ENCODE results near the gene FIBCD1. TPM values are rescaled to one million over a fixed set of nuclear protein-coding genes. Genes with fewer than 3 reads are reported as not detected.

The FIBCD1 gene
- polyA plus RNA-seq, 4 donors, result 0.35 to 1.5 TPM; not detected in 2

DNA sequence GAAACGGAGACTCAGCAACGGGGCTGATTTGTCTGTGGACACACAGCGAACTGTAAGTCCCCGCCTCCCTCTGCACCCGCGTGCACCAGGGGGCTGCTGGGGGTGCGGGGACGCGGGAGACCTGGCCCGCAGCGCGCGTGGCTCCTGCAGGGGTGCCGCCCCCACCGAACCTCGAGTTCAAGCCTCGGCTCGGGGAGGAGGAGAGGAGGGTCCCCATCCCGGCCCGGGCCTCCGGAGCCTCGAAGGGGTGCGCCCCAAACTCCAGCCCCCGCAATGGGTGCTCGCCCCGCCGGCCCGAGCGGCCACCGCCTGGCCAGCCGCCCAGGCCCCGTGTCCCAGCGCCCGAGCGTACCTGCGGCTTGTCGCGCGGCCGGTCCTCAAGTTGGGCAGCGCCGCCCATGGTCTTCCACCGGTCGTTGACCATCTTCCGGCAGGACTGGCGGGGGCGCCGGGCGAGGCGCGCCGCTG, 829 bp downstream of the FIBCD1 start:
- DNase-seq, result no peak
- WGBS, 3 donors, result 3 to 6% (median 4%) methylated on average over 31 to 52 of the region's 52 CpGs
- Histone ChIP-seq H3K27ac (ENCODE audit: low read depth in 1 of 3, low read length in 2 of 3) (no peak overlapping the region), H3K36me3 (ENCODE audit: control insufficient read depth in 3 of 3, insufficient read depth in 2 of 3, low read depth in 1 of 3, low read length in 3 of 3) (no peaks in the 10 kb centered on the region), H3K9me3 (ENCODE audit: control insufficient read depth in 2 of 2, insufficient read depth in 1 of 2, low read depth in 1 of 2, low read length in 1 of 2) (no peaks in the 10 kb centered on the region), H3K4me3 (ENCODE audit: low read depth in 1 of 3, low read length in 3 of 3) (peak overlapping the region in 1 of 3 donors; percentile 45), H3K27me3 (ENCODE audit: control insufficient read depth in 3 of 3, insufficient read depth in 3 of 3, low read length in 3 of 3) (peaks cover 8 to 81% (median 19%) of the 10 kb centered on the region in 3 donors), H3K4me1 (ENCODE audit: control insufficient read depth in 3 of 3, insufficient read depth in 2 of 3, low read depth in 1 of 3, low read length in 2 of 3) (peaks cover 0 to 5% (median 0%) of the 10 kb centered on the region in 3 donors)
- no peak for FAIRE-seq

DNA sequence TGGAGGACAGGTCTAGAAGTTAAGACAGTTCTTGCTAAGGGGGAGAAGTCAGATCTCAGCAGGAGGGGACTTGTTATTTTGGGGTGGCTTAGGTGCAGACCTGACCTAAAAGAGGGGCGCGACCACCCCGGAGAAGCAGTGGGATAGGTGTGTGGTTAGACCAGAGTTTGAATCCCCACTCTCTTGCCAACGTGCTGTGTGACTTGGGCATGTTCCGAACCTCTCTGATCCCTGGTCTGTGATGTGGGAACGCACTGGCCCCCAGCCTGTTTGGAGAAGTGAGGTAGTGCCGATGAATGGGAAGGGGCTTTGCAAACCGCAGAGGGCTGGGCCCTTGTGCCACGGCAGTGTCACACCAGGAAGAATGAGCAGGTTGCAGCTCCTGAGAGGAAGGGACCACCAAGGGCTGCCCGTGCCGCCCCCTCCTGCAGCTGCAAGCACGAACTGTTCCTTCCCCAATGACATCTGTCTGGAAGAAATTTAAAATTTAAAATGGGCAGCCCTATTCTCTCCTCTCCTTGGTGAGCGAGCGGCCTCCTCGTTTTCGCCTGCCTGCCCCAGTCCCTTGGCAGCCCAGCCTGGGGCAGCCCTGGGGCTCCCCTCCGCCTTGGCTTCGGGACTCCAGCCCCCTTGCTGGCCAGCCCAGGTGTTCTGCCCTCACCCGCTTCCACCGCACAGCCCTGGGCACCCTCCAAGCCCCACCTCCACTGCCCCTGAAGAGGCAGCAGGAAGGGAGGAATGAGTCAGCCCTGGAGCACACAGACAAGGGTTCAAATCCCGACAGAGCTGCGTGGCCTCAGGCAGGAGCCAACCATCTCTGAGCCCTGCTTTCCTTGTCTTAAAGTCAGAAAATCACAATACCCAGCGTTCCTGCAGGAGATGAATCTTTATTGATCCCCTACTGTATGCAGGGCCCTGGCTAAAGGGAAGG, 1.6 kb downstream of the FIBCD1 start:
- H3K27me3 ChIP-seq (ENCODE audit: control insufficient read depth in 3 of 3, insufficient read depth in 3 of 3, low read length in 3 of 3), result peaks cover 8 to 89% (median 21%) of the 10 kb centered on the region in 3 donors
- no peak overlapping the region for H3K27ac ChIP-seq (ENCODE audit: low read depth in 1 of 3, low read length in 2 of 3)
- no peak for FAIRE-seq
- peaks cover 0 to 5% (median 0%) of the 10 kb centered on the region in 3 donors for H3K4me1 ChIP-seq (ENCODE audit: control insufficient read depth in 3 of 3, insufficient read depth in 2 of 3, low read depth in 1 of 3, low read length in 2 of 3)
- no peaks in the 10 kb centered on the region for H3K9me3 ChIP-seq (ENCODE audit: control insufficient read depth in 2 of 2, insufficient read depth in 1 of 2, low read depth in 1 of 2, low read length in 1 of 2)
- H3K4me3 ChIP-seq (ENCODE audit: low read depth in 1 of 3, low read length in 3 of 3), result no peak overlapping the region
- WGBS, 3 donors, result 68 to 75% (median 71%) methylated on average over 22 to 23 of the region's 23 CpGs
- no peaks in the 10 kb centered on the region for H3K36me3 ChIP-seq (ENCODE audit: control insufficient read depth in 3 of 3, insufficient read depth in 2 of 3, low read depth in 1 of 3, low read length in 3 of 3)
- no peak for DNase-seq

DNA sequence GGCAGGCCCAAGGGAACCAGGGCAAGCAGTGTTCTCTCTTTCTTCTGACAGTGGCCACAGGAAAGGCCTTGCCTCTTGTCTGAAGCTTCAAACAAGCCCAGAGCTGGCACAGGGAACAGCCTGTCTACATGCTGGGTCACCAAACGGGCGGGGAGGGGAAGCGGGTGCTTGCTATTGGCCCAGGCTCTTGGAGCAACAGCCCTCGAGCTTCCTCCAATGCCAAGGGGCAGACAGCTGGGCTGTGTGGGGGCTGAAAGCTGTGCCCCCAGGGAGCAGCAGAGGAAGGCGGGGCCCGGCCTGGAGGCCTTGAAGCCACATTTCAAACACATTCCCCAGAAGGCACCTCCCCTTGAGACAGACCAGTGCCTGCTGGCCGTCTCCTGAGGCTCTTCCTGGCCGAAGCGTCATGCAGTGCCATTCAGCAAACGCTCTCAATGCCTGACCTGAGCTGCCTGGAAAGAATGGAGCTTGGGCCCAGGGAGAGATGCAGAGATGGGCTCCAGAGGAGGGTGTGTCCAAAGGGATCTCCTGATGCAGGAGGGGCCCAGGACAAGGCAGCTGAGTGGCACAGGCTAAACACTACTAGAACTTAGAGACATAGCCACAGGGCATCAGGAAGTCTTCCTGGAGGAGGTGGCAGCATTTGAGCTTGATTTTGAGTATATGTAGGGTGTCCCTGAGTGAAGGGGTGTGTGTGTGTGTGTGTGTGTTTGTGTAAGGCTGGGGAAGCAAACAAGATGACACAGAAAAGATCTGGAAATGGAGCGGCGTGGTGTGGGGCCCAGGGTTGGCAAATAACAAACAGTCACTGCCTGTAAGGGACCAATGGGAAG, 2.5 kb downstream of the FIBCD1 start:
- H3K27ac ChIP-seq (ENCODE audit: low read depth in 1 of 3, low read length in 2 of 3), result no peak overlapping the region
- 41 to 52% (median 46%) methylated on average over 12 of the region's 12 CpGs for WGBS, 3 donors
- peaks cover 0 to 5% (median 0%) of the 10 kb centered on the region in 3 donors for H3K4me1 ChIP-seq (ENCODE audit: control insufficient read depth in 3 of 3, insufficient read depth in 2 of 3, low read depth in 1 of 3, low read length in 2 of 3)
- H3K36me3 ChIP-seq (ENCODE audit: control insufficient read depth in 3 of 3, insufficient read depth in 2 of 3, low read depth in 1 of 3, low read length in 3 of 3), result no peaks in the 10 kb centered on the region
- H3K27me3 ChIP-seq (ENCODE audit: control insufficient read depth in 3 of 3, insufficient read depth in 3 of 3, low read length in 3 of 3), result peaks cover 8 to 88% (median 23%) of the 10 kb centered on the region in 3 donors
- no peak overlapping the region for H3K4me3 ChIP-seq (ENCODE audit: low read depth in 1 of 3, low read length in 3 of 3)
- DNase-seq (peak in 1 of 2 donors; percentile 21), FAIRE-seq (no peak)
- H3K9me3 ChIP-seq (ENCODE audit: control insufficient read depth in 2 of 2, insufficient read depth in 1 of 2, low read depth in 1 of 2, low read length in 1 of 2), result no peaks in the 10 kb centered on the region

DNA sequence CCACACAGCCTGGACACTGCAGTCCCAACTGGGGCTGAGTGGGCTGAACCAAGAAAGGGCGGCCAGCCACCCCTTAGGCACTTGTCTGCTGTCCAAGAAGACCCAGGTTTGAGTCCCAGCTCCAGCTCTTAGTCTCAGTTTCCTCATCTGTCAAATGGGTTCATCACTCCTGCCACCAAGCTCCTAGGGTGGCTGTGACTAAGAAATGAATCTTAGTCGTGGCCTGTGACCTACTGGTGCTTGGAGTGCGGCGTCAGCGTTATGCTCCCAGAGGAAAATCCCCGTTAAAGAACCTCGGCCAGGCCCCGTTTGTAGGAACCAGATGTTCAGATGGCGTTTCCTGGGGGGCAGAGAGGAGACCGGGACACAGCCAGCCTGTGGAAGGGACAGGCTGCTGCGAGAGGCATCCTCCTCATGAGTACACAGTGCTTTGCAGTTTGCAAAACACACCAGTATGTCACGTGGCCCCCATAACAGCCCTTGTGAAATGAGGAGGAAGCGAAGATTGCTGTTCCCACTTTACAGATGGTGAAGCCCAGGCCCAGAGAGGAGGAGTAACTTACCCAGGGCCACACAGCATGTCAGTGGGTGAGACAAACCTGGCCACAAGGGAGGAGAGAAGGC, 3.3 kb downstream of the FIBCD1 start:
- Histone ChIP-seq H3K4me3 (ENCODE audit: low read depth in 1 of 3, low read length in 3 of 3) (no peak overlapping the region), H3K4me1 (ENCODE audit: control insufficient read depth in 3 of 3, insufficient read depth in 2 of 3, low read depth in 1 of 3, low read length in 2 of 3) (peaks cover 0 to 5% (median 0%) of the 10 kb centered on the region in 3 donors), H3K36me3 (ENCODE audit: control insufficient read depth in 3 of 3, insufficient read depth in 2 of 3, low read depth in 1 of 3, low read length in 3 of 3) (no peaks in the 10 kb centered on the region), H3K27me3 (ENCODE audit: control insufficient read depth in 3 of 3, insufficient read depth in 3 of 3, low read length in 3 of 3) (peaks cover 8 to 82% (median 23%) of the 10 kb centered on the region in 3 donors), H3K27ac (ENCODE audit: low read depth in 1 of 3, low read length in 2 of 3) (no peak overlapping the region), H3K9me3 (ENCODE audit: control insufficient read depth in 2 of 2, insufficient read depth in 1 of 2, low read depth in 1 of 2, low read length in 1 of 2) (no peaks in the 10 kb centered on the region)
- DNase-seq (no peak), FAIRE-seq (no peak)
- WGBS, 3 donors, result 74 to 80% (median 79%) methylated on average over 13 of the region's 13 CpGs

DNA sequence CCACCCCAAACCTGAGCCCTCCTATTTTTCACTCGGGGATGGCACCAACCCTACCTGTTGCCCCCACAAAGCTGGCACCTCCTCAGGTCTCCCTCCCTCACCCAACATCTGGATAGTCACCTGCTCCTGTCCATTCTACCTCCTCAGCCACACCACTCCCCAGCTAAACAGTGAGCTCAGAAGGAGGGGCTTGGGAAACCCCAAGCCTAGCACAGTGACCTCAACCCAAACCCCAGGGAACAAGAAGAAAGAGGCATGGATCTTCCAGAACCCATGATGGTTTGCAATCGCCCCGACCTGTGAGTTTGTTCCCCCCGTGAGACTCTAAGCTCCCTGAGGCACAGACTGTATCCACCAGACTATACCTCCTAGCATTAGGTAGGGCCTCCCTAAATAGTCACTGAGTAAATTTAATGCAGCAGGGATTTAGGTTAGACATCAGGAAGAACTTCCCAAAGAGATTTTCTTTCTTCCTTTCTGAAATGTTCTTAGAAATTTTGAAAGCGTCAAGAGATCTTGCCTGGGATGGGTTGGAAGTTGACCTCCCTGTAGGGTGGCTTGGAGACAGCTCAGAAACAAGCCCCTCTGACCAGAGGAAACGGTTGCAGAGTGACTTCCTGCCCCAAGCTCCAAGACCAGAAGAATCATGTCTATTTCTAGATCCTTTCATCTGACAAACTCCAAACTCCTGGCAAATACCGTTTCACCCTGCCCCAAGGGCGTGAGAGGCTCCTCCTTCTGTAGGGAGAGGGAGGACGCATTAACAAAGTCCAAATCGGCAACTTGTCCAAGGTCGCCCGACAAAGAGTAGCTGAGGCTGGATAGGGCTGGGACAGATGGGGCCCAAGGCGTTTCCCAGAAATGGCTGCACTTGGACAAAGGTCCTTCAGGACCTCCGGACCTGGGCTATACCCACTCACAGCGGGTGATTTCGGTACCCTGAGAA, 4.1 kb downstream of the FIBCD1 start:
- FAIRE-seq, result no peak
- H3K27me3 ChIP-seq (ENCODE audit: control insufficient read depth in 3 of 3, insufficient read depth in 3 of 3, low read length in 3 of 3), result peaks cover 5 to 74% (median 17%) of the 10 kb centered on the region in 3 donors
- peak; percentile 48 to 70 for DNase-seq
- H3K4me1 ChIP-seq (ENCODE audit: control insufficient read depth in 3 of 3, insufficient read depth in 2 of 3, low read depth in 1 of 3, low read length in 2 of 3), result peaks cover 0 to 5% (median 0%) of the 10 kb centered on the region in 3 donors
- no peak overlapping the region for H3K4me3 ChIP-seq (ENCODE audit: low read depth in 1 of 3, low read length in 3 of 3)
- no peak overlapping the region for H3K27ac ChIP-seq (ENCODE audit: low read depth in 1 of 3, low read length in 2 of 3)
- no peaks in the 10 kb centered on the region for H3K9me3 ChIP-seq (ENCODE audit: control insufficient read depth in 2 of 2, insufficient read depth in 1 of 2, low read depth in 1 of 2, low read length in 1 of 2)
- H3K36me3 ChIP-seq (ENCODE audit: control insufficient read depth in 3 of 3, insufficient read depth in 2 of 3, low read depth in 1 of 3, low read length in 3 of 3), result no peaks in the 10 kb centered on the region
- WGBS, 3 donors, result 33 to 53% (median 38%) methylated on average over 16 of the region's 16 CpGs

DNA sequence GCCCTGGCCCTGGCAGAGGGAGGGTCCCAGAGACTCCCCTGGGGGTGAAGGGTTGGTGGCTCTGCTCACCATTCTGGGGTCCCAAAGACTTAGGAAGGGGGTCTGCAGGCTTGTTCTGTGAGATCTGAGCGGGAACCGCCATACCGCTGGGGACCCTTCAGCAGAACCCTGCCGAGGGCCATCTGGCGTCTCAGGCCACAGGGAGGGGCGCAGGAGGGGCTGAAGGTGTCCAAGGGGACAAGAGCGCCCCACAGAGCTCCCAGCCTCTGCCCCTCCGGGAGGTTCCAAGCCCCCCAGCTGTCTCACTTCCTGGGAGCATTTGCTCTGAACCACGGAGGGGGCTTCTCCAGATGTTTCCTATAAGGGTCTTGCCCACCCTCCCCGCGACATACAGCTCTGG, 4.8 kb downstream of the FIBCD1 start:
- Histone ChIP-seq H3K4me3 (ENCODE audit: low read depth in 1 of 3, low read length in 3 of 3) (no peak overlapping the region), H3K27me3 (ENCODE audit: control insufficient read depth in 3 of 3, insufficient read depth in 3 of 3, low read length in 3 of 3) (peaks cover 5 to 70% (median 17%) of the 10 kb centered on the region in 3 donors), H3K4me1 (ENCODE audit: control insufficient read depth in 3 of 3, insufficient read depth in 2 of 3, low read depth in 1 of 3, low read length in 2 of 3) (peaks cover 0 to 5% (median 0%) of the 10 kb centered on the region in 3 donors), H3K27ac (ENCODE audit: low read depth in 1 of 3, low read length in 2 of 3) (no peak overlapping the region), H3K9me3 (ENCODE audit: control insufficient read depth in 2 of 2, insufficient read depth in 1 of 2, low read depth in 1 of 2, low read length in 1 of 2) (no peaks in the 10 kb centered on the region), H3K36me3 (ENCODE audit: control insufficient read depth in 3 of 3, insufficient read depth in 2 of 3, low read depth in 1 of 3, low read length in 3 of 3) (no peaks in the 10 kb centered on the region)
- DNase-seq, result no peak
- WGBS, 3 donors, result 70 to 76% (median 76%) methylated on average over 8 to 11 of the region's 11 CpGs
- no peak for FAIRE-seq

DNA sequence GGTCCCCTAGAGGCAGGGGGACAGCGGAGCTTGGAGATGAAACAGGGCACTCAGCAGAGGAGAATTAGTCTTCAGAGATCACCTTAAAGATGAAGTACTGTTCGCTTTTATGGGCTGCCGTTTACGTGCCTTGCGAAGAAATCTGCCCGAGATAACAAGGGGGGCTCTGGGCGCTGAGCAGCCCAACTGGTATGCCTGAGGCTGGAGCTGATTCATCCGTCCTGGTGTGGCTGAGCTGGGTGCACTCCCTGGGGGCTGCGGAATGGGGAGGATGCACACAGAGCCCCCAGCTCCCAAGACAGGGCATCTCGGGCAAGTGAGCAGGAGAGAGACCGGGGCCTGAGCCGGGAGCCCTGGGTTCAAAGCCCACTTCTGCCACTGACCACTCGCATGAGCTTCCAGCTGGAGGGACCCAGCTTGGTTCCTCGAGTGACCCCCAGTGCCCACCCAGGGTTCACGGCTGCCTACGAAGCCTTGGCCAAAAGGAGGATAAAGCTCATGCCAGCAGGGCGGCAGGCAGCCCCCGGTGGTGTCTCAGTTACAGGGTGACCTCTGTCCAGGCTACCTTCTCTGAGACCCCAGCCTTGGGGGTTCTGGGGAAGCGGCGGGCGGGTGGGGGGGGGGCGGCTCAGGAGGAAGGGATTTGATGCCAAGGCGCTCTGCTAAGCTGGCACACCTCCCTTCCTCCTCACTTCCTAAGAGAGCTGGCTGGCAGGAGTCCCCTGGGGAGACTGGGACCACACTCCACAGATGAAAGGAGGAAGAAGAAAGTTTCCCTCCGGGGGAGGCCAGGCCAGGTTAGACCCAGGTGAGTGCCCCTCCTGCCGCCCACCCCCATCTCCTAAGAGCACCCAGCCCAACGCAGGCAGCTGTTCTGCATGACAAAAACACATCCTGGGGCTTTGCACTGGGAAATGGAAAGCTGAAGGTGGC, 5.7 kb downstream of the FIBCD1 start:
- Histone ChIP-seq H3K4me1 (ENCODE audit: control insufficient read depth in 3 of 3, insufficient read depth in 2 of 3, low read depth in 1 of 3, low read length in 2 of 3) (peaks cover 0 to 5% (median 4%) of the 10 kb centered on the region in 3 donors), H3K9me3 (ENCODE audit: control insufficient read depth in 2 of 2, insufficient read depth in 1 of 2, low read depth in 1 of 2, low read length in 1 of 2) (no peaks in the 10 kb centered on the region), H3K36me3 (ENCODE audit: control insufficient read depth in 3 of 3, insufficient read depth in 2 of 3, low read depth in 1 of 3, low read length in 3 of 3) (no peaks in the 10 kb centered on the region), H3K27ac (ENCODE audit: low read depth in 1 of 3, low read length in 2 of 3) (no peak overlapping the region), H3K4me3 (ENCODE audit: low read depth in 1 of 3, low read length in 3 of 3) (no peak overlapping the region), H3K27me3 (ENCODE audit: control insufficient read depth in 3 of 3, insufficient read depth in 3 of 3, low read length in 3 of 3) (peaks cover 3 to 65% (median 17%) of the 10 kb centered on the region in 3 donors)
- FAIRE-seq (no peak), DNase-seq (no peak)
- WGBS, 3 donors, result 23 to 35% (median 32%) methylated on average over 26 of the region's 26 CpGs

Measured in small intestine (tissue), 7 donors.